ENCODE data around the gene CCDC87.
"Not testable (repeated sequence)": the region's sequence is repeated elsewhere in the genome, so short reads cannot be mapped to it uniquely, and the experiment has no call there.

The CCDC87 gene

GRCh38 chr11:66586136-66586535 is 6.7 kb downstream of the CCDC87 start:
- no peak overlapping the region for H3K4me3 ChIP-seq (ENCODE audit: low read length)
- no peak for DNase-seq (ENCODE audit: low read depth, low spot score)

GRCh38 chr11:66585447-66585846 is 7.4 kb downstream of the CCDC87 start:
- DNase-seq (ENCODE audit: low read depth, low spot score); H3K4me3 ChIP-seq (ENCODE audit: low read length): not testable (repeated sequence)

GRCh38 chr11:66582565-66583147 is 10.2 kb downstream of the CCDC87 start:
- H3K4me3 ChIP-seq (ENCODE audit: low read length); DNase-seq (ENCODE audit: low read depth, low spot score): not testable (repeated sequence)

GRCh38 chr11:66581261-66581660 is 11.6 kb downstream of the CCDC87 start:
- H3K4me3 ChIP-seq (ENCODE audit: low read length) = no peak overlapping the region
- DNase-seq (ENCODE audit: low read depth, low spot score) = no peak

GRCh38 chr11:66580803-66581202 is 12.1 kb downstream of the CCDC87 start:
- no peak for DNase-seq (ENCODE audit: low read depth, low spot score)
- H3K4me3 ChIP-seq (ENCODE audit: low read length) = no peak overlapping the region

GRCh38 chr11:66579017-66579606 is 13.8 kb downstream of the CCDC87 start:
- DNase-seq (ENCODE audit: low read depth, low spot score) = peak; percentile 26
- H3K4me3 ChIP-seq (ENCODE audit: low read length) = no peak overlapping the region

GRCh38 chr11:66570850-66571180 is 22.0 kb downstream of the CCDC87 start:
- H3K4me3 ChIP-seq (ENCODE audit: low read length) = no peak overlapping the region
- DNase-seq (ENCODE audit: low read depth, low spot score) = no peak

GRCh38 chr11:66570079-66570849 is 22.6 kb downstream of the CCDC87 start:
- no peak overlapping the region for H3K4me3 ChIP-seq (ENCODE audit: low read length)
- DNase-seq (ENCODE audit: low read depth, low spot score) = no peak

- no peak for DNase-seq (ENCODE audit: low read depth, low spot score)
- H3K4me3 ChIP-seq (ENCODE audit: low read length) = no peak overlapping the region
These were observed 23.8 kb downstream of the CCDC87 start for GRCh38 chr11:66569076-66569475.

- DNase-seq (ENCODE audit: low read depth, low spot score) = no peak
- peak within 1 kb of the TSS; percentile 35 for H3K4me3 ChIP-seq (ENCODE audit: low read length)
These were observed 24.5 kb downstream of the CCDC87 start, which contains the start of gene CTSF for GRCh38 chr11:66568124-66568916. CTSF (minus strand) TSS chr11:66568606; CDS start chr11:66568486, 120 bp downstream.

- no peak for DNase-seq (ENCODE audit: low read depth, low spot score)
These were observed 25.1 kb downstream of the CCDC87 start for GRCh38 chr11:66567787-66568123.

GRCh38 chr11:66566221-66566620 is 26.6 kb downstream of the CCDC87 start:
- no peak overlapping the region for H3K4me3 ChIP-seq (ENCODE audit: low read length)
- no peak for DNase-seq (ENCODE audit: low read depth, low spot score)

More at GRCh38 chr11:66567787-66568123, 25.1 kb downstream of the CCDC87 start:
- H3K4me3 ChIP-seq (ENCODE audit: low read length) = peak overlapping the region; percentile 35

GRCh38 chr11:66564984-66565383 is 27.9 kb downstream of the CCDC87 start:
- no peak for DNase-seq (ENCODE audit: low read depth, low spot score)
- no peak overlapping the region for H3K4me3 ChIP-seq (ENCODE audit: low read length)

- no peak for DNase-seq (ENCODE audit: low read depth, low spot score)
- H3K4me3 ChIP-seq (ENCODE audit: low read length) = no peak overlapping the region
These were observed 28.3 kb downstream of the CCDC87 start for GRCh38 chr11:66564538-66564937.

- DNase-seq (ENCODE audit: low read depth, low spot score) = no peak
These were observed 29.0 kb downstream of the CCDC87 start for GRCh38 chr11:66563832-66564231.

GRCh38 chr11:66562907-66563583 is 29.8 kb downstream of the CCDC87 start:
- no peak for DNase-seq (ENCODE audit: low read depth, low spot score)
- no peak overlapping the region for H3K4me3 ChIP-seq (ENCODE audit: low read length)

More at GRCh38 chr11:66563832-66564231, 29.0 kb downstream of the CCDC87 start:
- no peak overlapping the region for H3K4me3 ChIP-seq (ENCODE audit: low read length)

GRCh38 chr11:66562275-66562674 is 30.6 kb downstream of the CCDC87 start:
- no peak for DNase-seq (ENCODE audit: low read depth, low spot score)

GRCh38 chr11:66561975-66562248 is 31.0 kb downstream of the CCDC87 start:
- DNase-seq (ENCODE audit: low read depth, low spot score) = no peak

More at GRCh38 chr11:66562275-66562674, 30.6 kb downstream of the CCDC87 start:
- no peak overlapping the region for H3K4me3 ChIP-seq (ENCODE audit: low read length)

GRCh38 chr11:66561178-66561974 is 31.5 kb downstream of the CCDC87 start:
- H3K4me3 ChIP-seq (ENCODE audit: low read length) = no peak overlapping the region
- no peak for DNase-seq (ENCODE audit: low read depth, low spot score)

More at GRCh38 chr11:66561975-66562248, 31.0 kb downstream of the CCDC87 start:
- no peak overlapping the region for H3K4me3 ChIP-seq (ENCODE audit: low read length)

All from Jurkat, Clone E6-1 (cell line).